ENCODE data around the gene PHRF1.

DNA sequence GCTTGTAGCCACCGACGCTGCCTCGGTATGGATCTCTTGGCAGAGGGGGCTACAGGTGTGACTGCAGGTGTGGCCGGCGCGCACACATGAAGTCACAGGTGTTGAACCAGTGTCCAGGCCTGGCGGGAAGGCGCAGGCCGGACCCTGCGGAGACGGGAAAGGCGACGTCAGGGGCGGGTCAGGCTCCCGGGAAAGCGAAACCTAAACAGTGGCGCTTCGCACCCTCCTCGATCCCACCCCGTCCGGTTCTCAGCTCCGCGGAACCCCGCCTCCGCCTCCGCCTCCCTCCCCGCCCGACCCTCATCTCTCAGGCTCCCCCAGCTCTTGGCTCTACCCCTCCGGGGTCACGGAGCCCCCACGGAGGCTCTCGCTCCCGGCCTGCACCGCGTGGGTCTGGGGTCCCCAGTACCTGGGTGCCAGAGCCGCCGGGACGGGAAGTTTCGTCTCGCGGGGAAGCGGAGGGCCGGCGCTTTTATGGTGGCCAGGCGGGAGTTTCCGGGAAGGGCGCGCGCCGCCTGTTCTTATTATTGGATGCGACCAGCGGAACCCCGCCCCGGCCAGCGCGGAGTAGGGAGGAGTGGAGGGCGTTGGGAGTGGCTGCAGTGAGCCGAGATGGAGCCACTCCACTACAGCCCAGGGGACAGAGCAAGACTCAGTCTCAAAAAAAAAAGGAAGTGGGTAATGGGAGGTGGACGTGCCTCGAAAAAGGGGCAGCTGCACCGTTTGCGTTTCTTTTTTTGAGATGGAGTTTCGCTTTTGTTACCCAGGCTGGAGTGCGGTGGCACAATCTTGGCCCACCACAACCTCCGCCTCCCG, 39.4 kb downstream of the PHRF1 start, which contains the start of gene IRF7:
- TF ChIP-seq CTCF (IDR thresholded peaks at IDR 0.05; ENCODE audit: low read depth, low read length) (no peak), EZH2phosphoT487 (IDR thresholded peaks at IDR 0.05; ENCODE audit: low read depth) (no peak)

Data from OCI-LY3 (cell line).